HG03135 (cell line): ENCODE results near the gene LRAT.

Source experiments
- ATAC-seq: cut with Tn5 transposase; IDR thresholded peaks from one replicate; pipeline ENCODE4 v1.9.1; 2021; ENCODE audit warnings: mild to moderate bottlenecking, moderate library complexity; ENCODE audit not compliant: unreplicated experiment

LRAT gene

DNA sequence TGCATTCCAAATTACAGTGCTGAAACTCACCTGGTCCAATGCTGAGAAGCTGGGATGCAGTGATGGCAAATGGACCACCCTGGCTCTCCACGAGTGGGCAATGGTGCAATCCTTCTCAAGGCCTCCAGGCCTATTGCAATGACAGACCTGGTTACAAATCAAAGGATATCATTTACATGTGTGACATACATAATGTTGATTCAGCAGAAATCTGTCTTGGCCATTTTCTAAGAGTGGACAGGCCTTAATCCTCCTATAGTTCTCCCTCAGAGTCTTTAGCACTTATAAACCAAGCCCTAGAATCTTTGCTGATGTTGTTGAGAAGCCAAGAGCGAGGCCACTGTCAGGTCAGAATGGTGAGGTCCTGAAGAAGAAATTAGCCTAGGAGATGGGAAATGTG, 17.1 kb downstream of the LRAT start:
- no peak for ATAC-seq

DNA sequence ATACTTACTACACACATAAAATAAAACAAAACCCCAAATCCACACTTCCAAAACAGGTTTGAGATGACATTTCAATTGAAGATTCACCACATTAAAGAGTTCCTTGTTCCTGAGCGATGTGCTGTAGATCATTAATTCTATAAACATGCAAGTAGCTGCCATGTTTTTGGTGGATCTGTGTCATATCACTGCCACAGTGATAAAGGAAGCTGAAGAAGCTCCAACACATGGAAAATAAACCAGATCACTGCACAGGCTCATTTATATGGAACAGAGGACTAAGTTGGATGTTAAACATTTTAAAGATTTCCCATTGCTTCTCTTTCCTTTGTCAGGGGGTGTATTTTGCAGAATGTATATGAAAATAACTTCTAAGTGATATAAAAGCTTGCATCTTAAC, 34.5 kb downstream of the LRAT start:
- no peak for ATAC-seq

DNA sequence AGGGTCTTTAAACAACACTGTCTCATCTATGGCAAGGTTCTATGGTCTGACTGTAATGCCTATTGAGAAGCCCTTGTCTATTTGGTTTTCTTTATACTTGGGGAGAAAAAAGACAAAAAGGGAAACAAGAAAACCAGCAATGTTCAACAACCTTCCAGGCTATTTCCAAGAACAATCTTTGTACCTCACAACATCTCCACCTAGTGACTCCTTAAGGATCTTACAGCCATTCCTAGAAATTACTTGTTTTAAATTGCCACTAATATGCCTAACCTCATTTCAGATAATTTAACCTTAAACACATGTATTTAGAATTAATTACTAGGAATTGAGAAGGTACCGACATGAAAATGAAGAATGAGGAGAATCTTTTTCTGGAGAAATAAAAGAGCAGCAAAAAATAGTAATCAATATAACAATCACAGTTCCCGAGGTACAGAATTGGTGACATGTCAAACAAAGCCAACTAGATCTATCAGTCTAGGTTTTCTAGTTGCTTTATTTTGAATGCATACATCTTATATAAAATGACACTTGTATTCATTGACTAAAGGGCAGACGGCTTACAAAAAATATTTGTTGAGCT, 35.7 kb downstream of the LRAT start:
- no peak for ATAC-seq

DNA sequence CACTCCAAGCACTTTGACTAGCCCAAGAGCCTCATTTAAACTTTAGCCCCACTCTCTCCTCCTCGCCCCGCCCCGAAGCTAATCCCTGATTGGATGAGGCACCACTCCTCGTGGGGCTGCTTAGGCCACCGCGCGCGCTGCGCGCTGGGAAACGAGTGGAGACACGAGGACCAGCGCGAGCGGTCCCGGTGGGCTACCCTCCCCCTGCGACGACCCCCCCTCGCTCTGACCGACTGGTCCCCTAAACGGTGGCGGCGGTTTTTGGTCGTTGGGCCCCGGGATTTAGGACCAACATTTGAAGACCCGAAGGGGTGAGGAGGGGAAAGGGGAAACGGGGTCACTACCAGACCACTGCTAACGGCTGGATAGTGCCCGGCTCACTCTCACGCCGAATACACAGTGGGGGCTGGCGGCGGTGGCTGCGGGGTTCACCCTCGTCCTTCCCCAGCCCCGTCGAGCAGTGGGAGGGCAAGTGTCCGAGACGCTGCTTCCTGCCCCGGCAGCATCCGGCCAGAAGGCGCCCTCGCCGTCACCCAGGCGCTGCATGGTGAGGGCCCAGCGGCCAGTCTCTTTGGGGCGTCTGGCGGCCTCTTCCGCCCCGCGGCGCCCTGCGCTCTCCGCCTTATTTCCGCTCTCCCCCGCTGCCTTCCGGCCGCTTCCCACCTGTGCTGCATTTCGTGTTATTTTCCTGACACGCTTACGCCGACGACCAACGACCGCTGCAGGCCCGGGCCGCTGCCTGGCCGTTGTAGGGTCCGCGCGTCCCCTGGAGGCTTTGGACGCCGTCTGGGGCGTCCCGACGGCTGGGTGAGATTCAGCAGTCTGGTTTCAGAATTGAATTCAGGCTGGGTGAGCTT, 37.6 kb downstream of the LRAT start, which contains the start of gene RBM46:
RBM46 (plus strand) TSS at position 147 of the 857 bp plus-strand sequence. CDS start 15,481 bp downstream, outside the sequence.
- no peak for ATAC-seq

DNA sequence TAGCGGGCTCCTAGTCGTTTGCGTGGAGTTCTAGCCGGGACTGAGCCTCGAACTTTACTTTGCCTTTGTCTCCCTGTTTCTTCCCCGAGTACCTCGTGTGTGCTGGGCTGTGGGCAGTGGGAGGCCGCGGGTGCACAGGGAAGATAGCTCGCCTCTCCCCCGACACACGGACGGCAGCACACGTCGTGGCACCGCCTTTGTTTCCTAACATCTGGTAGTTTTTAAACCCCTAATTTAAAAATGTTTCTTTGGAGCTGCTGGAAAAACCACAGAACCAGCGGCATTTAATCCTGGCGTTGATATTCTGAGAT, 38.1 kb downstream of the LRAT start:
- no peak for ATAC-seq
